Parathyroid adenoma (tissue), 2 donors: Measurements from ENCODE around the gene ACTR3C.
"Not testable (repeated sequence)": the region's sequence is repeated elsewhere in the genome, so short reads cannot be mapped to it uniquely, and the experiment has no call there.

Experiments
- H2AFZ ChIP-seq: fragments of 300-600 bp; sonication (generic); one replicate; pipeline ENCODE4 v1.7.0; 2017; ENCODE audit warnings: antibody characterized with exemption, mild to moderate bottlenecking
- H3K27ac ChIP-seq: fragments of 300-600 bp; sonication (generic); one replicate; pipeline ENCODE4 v1.7.0; 2017
- H3K27me3 ChIP-seq: fragments of 300-600 bp; sonication (generic); one replicate; pipeline ENCODE4 v1.7.0; 2017; ENCODE audit warnings: low read length; ENCODE audit not compliant: control insufficient read depth, insufficient read depth
- H3K36me3 ChIP-seq: fragments of 300-600 bp; sonication (generic); one replicate; pipeline ENCODE4 v1.7.0; 2017; ENCODE audit warnings: low read length; ENCODE audit not compliant: control insufficient read depth, insufficient read depth
- H3K4me1 ChIP-seq: fragments of 300-600 bp; sonication (generic); one replicate; pipeline ENCODE4 v1.7.0; 2017; ENCODE audit warnings: control low read depth
- H3K4me2 ChIP-seq: fragments of 300-600 bp; sonication (generic); one replicate; pipeline ENCODE4 v1.7.0; 2017; ENCODE audit warnings: low read length
- H3K4me3 ChIP-seq: fragments of 300-600 bp; sonication (generic); one replicate; pipeline ENCODE4 v1.7.0; 2017; ENCODE audit warnings: low read depth, low read length
- H3K79me2 ChIP-seq: fragments of 300-600 bp; sonication (generic); one replicate; pipeline ENCODE4 v1.7.0; 2017; ENCODE audit warnings: control low read depth
- H3K9ac ChIP-seq: fragments of 300-600 bp; sonication (generic); one replicate; pipeline ENCODE4 v1.7.0; 2017; ENCODE audit warnings: mild to moderate bottlenecking
- H3K9me3 ChIP-seq: fragments of 300-600 bp; sonication (generic); one replicate; pipeline ENCODE4 v1.7.0; 2017; ENCODE audit warnings: low read length; ENCODE audit not compliant: control insufficient read depth
- donor health status: primary hyperparathyroidism.

Gene ACTR3C

GRCh38 chr7:150305259-150305902, 18.0 kb downstream of the ACTR3C start:
- H3K4me3 ChIP-seq, H3K9ac ChIP-seq, H3K27me3 ChIP-seq, H3K36me3 ChIP-seq, H3K9me3 ChIP-seq, H2AFZ ChIP-seq: not testable (repeated sequence)
- Histone ChIP-seq H3K4me1 (peaks cover 52% of the 10 kb centered on the region), H3K79me2 (peaks cover 46% of the 10 kb centered on the region), H3K27ac (peak overlapping the region; percentile 91), H3K4me2 (peak overlapping the region; percentile 42)

GRCh38 chr7:150304499-150305258, 18.7 kb downstream of the ACTR3C start:
- not testable (repeated sequence) for H2AFZ ChIP-seq

GRCh38 chr7:150302908-150303310, 20.4 kb downstream of the ACTR3C start:
- not testable (repeated sequence) for H3K9ac ChIP-seq, H3K9me3 ChIP-seq, H3K36me3 ChIP-seq, H3K4me3 ChIP-seq, H3K4me2 ChIP-seq, H2AFZ ChIP-seq, H3K27me3 ChIP-seq
- peaks cover 24% of the 10 kb centered on the region for H3K79me2 ChIP-seq
- H3K27ac ChIP-seq: peak overlapping the region; percentile 20
- H3K4me1 ChIP-seq: peaks cover 30% of the 10 kb centered on the region

More at GRCh38 chr7:150304499-150305258, 18.7 kb downstream of the ACTR3C start:
- H3K36me3 ChIP-seq, H3K4me3 ChIP-seq, H3K9me3 ChIP-seq, H3K9ac ChIP-seq, H3K27me3 ChIP-seq, H3K4me2 ChIP-seq: not testable (repeated sequence)
- Histone ChIP-seq H3K27ac (peak overlapping the region; percentile 91), H3K4me1 (peaks cover 48% of the 10 kb centered on the region), H3K79me2 (peaks cover 42% of the 10 kb centered on the region)

GRCh38 chr7:150297978-150298377, 25.4 kb downstream of the ACTR3C start:
- not testable (repeated sequence) for H3K4me2 ChIP-seq, H3K4me3 ChIP-seq, H2AFZ ChIP-seq, H3K79me2 ChIP-seq, H3K4me1 ChIP-seq, H3K27ac ChIP-seq, H3K36me3 ChIP-seq, H3K27me3 ChIP-seq, H3K9ac ChIP-seq, H3K9me3 ChIP-seq

- not testable (repeated sequence) for H3K4me3 ChIP-seq, H3K36me3 ChIP-seq, H3K9me3 ChIP-seq, H3K4me2 ChIP-seq, H3K79me2 ChIP-seq, H3K27me3 ChIP-seq, H3K27ac ChIP-seq, H2AFZ ChIP-seq, H3K9ac ChIP-seq, H3K4me1 ChIP-seq
Observed at GRCh38 chr7:150296802-150297201, 26.5 kb downstream of the ACTR3C start.

GRCh38 chr7:150295614-150296013, 27.7 kb downstream of the ACTR3C start:
- H2AFZ ChIP-seq, H3K27ac ChIP-seq: not testable (repeated sequence)

GRCh38 chr7:150295027-150295426, 28.3 kb downstream of the ACTR3C start:
- not testable (repeated sequence) for H3K9ac ChIP-seq, H3K4me2 ChIP-seq, H2AFZ ChIP-seq, H3K79me2 ChIP-seq, H3K9me3 ChIP-seq, H3K36me3 ChIP-seq, H3K27ac ChIP-seq, H3K27me3 ChIP-seq, H3K4me1 ChIP-seq, H3K4me3 ChIP-seq

More at GRCh38 chr7:150295614-150296013, 27.7 kb downstream of the ACTR3C start:
- not testable (repeated sequence) for H3K4me2 ChIP-seq, H3K4me3 ChIP-seq, H3K9me3 ChIP-seq, H3K4me1 ChIP-seq, H3K36me3 ChIP-seq, H3K9ac ChIP-seq, H3K79me2 ChIP-seq, H3K27me3 ChIP-seq

- not testable (repeated sequence) for H3K4me2 ChIP-seq, H3K9ac ChIP-seq, H3K27ac ChIP-seq, H3K36me3 ChIP-seq, H2AFZ ChIP-seq, H3K27me3 ChIP-seq, H3K79me2 ChIP-seq, H3K4me3 ChIP-seq, H3K4me1 ChIP-seq, H3K9me3 ChIP-seq
Observed at GRCh38 chr7:150290317-150290716, 33.0 kb downstream of the ACTR3C start.

- H3K36me3 ChIP-seq, H3K27me3 ChIP-seq, H3K27ac ChIP-seq, H3K4me1 ChIP-seq, H3K79me2 ChIP-seq, H3K9me3 ChIP-seq, H2AFZ ChIP-seq, H3K4me2 ChIP-seq, H3K4me3 ChIP-seq, H3K9ac ChIP-seq: not testable (repeated sequence)
Observed at GRCh38 chr7:150288816-150289215, 34.5 kb downstream of the ACTR3C start.

- not testable (repeated sequence) for H3K4me1 ChIP-seq, H3K9ac ChIP-seq, H2AFZ ChIP-seq, H3K36me3 ChIP-seq, H3K4me2 ChIP-seq, H3K4me3 ChIP-seq, H3K27me3 ChIP-seq, H3K9me3 ChIP-seq, H3K79me2 ChIP-seq
- peak overlapping the region; percentile 2 for H3K27ac ChIP-seq
Observed at GRCh38 chr7:150287815-150288214, 35.5 kb downstream of the ACTR3C start.
